HG02981 (cell line): ENCODE results near the gene CHRD.
A peak's percentile ranks its signal among the peaks of the same experiment; 100 is the strongest.
"Not testable (repeated sequence)": the region's sequence is repeated elsewhere in the genome, so short reads cannot be mapped to it uniquely, and the experiment has no call there.

Experiments
- ATAC-seq: cut with Tn5 transposase; IDR thresholded peaks from one replicate; pipeline ENCODE4 v1.9.1; 2021; ENCODE audit warnings: mild to moderate bottlenecking, moderate library complexity; ENCODE audit not compliant: unreplicated experiment

The CHRD gene

DNA sequence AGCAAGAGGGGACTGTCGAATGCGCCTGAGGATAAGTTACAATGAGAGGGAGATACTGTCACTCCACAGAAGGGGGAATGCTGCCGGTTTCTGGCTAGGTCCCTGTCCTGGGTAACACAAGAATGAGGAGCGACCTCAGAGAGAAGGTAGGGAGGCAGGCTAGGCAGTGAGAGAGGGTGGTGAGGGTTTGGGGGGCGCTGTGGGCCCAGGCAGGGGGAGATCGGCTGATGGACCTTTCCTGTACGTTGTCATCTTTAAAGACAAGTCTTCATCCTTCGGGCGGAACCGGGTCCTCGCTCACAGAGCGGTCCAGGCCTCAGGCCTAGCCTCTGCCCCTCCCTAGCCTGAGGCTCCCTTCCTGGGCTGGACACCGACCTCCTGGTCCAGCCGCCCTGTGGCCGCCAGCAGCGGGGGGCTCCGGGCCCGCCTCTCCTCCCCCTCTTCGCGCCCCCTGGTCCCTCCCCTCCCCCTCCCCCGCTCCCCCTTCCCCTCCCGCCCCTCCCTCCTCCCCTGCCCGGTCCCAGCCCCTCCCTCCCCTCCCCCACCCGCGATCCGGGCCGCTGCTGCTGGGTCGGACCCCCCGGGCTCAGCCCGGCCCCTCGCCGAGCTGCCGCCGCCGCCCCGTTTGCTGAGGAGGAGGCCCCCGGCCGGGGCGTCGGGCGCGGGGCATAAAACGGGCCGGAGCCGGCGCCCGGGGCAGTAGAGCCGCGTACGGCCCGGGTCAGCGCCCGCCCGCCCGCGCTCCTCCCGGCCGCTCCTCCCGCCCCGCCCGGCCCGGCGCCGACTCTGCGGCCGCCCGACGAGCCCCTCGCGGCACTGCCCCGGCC, at the start of gene CHRD:
CHRD (plus strand) TSS at position 697 of the 827 bp plus-strand sequence. CDS start 265 bp downstream, outside the sequence.
- no peak for ATAC-seq

DNA sequence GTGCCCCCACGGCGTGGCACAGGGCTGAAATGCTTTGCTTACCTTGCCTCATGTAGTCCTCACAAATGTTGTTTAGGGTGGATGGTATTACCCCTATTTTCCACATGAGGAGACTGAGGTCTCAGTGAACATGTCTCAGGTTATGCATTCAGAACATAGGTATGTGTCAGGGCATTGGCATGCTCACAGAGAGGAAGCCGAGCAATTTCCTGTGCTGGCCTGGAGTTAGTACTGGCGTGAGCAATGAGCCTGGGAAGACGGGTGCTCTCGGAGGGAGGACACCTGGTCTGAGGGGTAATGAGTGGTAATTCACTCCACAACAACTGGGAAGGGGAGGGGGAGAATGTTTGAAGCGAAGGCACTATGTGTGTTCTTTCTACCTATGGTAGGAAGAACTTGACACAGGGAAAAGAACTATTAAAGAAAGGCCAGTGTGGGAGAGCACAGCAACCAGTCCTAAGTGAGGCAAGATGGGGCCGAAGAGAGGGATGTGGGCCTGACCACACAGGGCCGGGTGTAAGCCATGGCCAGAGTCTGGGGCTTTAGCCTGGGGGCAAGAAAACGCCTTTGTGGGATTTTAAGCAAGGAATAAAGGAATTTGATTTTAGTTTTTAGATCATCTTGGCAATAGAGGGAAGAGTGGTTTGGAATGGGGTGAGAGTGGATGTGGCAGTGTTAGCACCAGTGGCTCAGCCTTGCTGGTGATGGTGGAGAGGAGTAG, 47.3 kb upstream of the CHRD start:
- no peak for ATAC-seq

DNA sequence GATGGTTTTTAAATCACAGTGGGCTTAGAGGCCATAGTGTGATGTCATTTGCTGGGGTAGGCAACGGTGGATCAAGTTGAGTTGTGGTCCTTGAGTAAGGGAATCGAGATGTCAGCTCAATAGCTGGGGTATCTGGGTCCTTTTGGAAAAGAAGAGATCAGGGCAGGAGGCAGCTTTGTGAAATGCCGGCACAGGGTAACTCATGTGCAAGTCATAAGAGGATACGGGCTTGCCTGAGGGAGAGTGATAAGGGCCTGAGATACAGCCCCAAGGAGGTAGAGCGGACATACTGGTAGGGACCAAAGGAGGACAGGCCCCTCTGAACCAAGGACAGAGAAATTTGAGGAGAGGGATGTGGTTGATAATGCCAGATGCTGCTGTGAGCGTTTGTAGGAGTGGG, 46.7 kb upstream of the CHRD start:
- no peak for ATAC-seq

DNA sequence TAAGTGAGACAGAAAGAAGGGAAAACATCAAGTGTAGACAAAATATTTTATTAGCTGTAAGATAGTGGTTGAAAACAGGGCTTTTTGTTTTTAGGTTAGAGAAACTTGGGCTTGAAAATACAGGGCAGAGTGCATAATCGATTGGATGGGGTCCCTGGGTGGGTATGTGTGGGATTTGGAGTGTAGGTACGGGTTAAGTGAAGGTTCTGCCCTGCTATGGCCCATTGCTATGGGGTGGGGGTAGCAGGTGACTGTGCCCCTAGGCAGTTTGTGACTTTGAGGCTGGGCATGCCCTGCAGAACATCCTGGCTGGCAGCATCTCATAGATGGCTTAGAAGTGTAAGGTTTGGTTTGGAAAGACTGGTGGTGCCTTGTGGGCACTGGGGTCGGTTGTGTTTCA, 46.2 kb upstream of the CHRD start:
- no peak for ATAC-seq

DNA sequence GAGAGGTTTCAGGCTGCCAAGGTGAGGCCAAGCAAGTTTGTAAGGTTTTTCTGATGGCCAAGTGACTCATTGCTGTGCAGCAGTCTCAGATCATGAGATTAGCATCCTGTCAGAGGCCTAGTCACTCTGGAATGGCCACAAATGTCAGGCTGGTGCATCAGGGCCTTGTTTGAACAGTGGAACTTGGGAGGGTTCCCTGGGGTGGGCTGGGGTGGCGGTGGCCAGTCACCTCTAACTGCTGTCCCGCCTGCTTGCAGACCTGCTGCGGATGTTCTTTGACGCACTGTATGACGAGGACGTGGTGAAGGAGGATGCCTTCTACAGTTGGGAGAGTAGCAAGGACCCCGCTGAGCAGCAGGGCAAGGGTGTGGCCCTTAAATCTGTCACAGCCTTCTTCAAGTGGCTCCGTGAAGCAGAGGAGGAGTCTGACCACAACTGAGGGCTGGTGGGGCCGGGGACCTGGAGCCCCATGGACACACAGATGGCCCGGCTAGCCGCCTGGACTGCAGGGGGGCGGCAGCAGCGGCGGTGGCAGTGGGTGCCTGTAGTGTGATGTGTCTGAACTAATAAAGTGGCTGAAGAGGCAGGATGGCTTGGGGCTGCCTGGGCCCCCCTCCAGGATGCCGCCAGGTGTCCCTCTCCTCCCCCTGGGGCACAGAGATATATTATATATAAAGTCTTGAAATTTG, 45.2 kb upstream of the CHRD start:
- ATAC-seq = no peak

DNA sequence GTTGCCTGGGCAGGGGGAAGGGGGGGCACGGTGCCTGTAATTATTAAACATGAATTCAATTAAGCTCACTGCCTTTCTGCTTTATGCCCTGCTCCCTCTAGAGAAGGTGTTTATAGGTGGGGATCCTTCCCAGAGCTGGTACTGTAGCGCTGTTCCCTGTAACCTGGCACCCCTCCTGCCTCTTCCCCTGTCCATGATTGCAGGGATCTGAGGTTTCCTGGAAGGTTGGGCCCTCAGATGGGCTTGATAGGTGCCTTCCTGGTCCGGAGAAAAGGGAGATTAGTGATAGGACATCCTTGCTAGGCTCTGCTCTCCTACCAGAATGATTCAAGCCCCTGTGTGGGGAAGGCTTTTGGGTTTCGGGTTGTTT, 44.6 kb upstream of the CHRD start:
- no peak for ATAC-seq

DNA sequence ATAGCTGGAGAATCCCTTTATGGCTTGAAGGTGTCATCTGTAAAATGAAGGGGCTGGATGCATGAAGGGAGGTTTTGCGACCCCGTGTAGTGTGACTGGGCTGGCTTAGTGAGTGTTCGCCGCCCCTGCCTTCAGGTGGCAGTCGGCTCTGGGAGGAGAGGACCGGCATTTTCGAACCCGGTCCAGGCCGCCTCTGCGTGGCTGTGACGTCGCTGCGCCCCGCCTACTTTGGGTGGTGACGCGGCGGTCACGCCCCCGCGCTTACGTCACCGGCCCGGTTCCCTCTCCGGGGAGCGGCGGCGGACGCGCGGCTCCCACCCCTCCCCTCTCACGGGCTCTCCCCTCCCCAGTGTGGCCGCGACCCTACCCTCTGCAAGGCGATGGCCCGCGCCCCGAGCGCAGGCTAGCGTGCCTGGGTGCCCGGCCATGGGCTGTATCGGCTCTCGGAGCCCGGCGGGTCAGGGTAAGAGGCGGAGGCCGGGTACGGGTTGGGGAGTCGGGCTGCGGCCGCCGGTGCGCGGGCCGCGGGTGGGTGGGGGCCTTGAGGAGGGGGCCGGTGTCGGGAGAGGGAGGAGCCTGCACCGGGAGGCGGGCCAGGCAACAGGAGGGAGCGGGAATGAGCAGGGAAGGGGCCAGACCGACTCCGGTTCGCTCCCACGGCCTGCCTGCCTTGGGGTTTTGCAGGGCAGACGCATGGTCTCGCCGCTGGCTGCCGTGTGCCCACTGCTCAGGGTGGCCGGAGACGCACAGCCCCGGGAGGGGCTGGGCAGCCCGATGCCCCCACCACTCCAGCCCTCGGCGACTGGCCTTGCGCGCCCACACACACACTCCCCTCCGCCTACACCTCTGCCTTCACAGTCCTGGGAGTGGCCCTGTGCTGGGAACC, 44.0 kb upstream of the CHRD start:
- ATAC-seq = peak; percentile 75

DNA sequence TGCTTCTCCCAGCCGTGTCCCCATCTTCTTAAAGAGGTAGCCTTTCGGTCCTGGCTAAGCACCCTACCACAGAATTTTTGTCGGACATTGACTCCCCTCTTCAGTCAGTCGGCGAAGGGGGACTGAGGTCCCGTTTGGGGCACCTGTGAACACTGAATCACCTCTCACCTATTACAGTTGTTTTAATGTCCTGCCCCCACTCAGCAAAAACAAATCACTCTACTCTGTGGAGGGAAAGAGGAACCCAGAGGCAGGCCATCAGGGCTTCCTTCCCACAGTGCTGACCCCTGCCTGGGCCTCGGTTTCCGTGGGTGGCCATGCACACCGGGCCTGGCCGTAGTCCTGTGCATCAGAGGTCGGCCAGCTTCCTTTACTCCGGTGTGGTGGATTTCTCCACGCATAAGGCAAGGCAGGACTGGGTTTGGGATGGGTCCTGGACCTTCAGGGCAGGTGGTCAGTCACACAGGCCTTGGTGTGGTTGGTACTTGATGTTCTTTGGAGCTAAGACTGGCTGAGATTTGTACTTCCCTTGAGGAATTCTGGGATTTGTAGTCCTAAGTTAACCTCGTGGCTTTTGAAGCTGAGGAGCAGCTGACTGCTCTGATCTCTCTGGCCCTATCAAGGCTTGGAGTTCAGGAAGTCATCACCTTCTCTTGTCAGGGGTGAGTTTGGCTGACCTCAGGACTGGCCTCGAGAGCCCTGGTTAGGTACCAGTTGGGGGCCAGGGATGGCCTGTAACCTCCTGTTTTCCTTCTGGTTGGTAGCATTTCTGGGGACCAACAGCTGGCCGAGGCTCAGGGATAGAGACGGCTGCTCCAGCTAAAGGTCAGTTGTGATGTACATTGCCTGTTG, 43.1 kb upstream of the CHRD start:
- ATAC-seq = no peak

DNA sequence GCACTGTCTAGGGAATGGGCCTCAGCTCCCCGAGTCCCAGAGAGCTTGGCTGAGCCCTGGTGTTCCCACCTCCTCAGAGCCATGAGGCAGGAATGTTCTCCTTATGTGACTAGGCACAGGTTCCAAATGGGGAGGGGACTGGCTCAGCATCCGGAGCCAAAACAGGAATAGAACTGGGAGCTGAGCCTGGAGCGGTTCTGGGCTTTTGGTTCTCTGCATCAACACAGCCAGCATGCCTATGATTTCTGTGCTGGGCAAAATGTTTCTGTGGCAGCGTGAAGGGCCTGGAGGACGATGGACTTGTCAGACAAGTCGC, 42.5 kb upstream of the CHRD start, which contains the start of gene FAM131A:
FAM131A (plus strand) TSS at position 202 of the 316 bp plus-strand sequence; CDS start at position 233, 31 bp downstream.
- ATAC-seq = no peak

DNA sequence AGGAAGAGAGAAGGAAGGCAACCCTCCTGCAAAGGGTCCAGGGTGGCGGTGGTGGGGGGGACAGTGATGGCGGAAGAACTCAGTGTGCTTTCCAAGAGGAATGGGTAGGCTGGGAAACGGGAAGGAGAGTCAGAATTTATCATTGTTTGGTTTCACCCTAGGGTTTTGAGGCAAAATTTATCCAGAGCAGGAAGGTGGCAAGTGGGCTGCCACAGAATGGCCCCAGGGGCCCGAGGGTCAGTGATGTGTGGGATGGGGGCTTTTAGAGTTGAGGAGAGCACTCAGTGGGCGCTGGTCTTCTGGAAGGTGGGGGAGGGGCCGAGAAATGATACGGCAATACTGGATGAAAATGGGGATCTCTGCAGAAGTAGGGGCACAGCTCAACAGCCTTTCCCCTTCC, 41.9 kb upstream of the CHRD start:
- no peak for ATAC-seq

DNA sequence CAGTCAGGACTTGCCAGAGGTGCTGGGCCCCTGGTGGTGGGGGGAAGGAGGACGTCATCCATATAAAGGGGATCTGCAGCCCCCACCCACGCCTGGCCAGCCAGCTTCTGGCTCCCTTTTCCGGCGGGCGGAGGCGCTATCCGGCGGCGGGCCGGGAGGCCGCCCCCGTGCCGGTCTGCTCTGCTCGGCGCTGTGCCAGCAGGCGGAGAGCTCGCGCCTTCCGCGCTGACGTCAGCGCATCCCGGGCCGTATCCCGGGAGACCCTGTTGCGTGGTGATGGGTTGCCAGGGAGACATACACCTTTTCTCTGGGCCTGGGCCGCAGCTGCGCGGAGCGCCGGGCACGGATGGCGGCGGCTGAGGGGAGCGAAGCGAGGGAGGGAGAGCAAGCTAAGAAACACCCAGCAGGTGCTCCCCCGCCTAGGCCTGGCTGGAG, 41.3 kb upstream of the CHRD start:
- no peak for ATAC-seq

DNA sequence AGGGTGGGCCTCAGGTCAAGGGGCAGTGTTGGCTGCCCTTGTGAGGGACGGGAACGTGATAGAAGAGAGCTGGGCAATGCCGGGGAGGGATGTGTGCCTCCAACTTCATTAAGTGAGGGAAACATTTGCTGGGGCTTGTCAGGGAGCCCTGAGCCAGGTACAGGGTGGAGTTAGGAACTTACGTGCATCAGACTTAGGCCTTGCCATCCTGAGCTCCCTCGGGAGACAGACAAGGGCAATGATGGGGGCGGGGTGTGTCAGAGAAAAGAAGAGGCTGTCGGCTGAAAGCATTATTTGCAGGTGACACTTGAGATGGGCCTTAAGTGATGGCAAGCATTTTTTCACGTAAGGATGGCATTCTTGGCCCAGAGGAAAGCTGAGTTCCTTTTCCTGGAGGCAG, 40.9 kb upstream of the CHRD start:
- no peak for ATAC-seq

DNA sequence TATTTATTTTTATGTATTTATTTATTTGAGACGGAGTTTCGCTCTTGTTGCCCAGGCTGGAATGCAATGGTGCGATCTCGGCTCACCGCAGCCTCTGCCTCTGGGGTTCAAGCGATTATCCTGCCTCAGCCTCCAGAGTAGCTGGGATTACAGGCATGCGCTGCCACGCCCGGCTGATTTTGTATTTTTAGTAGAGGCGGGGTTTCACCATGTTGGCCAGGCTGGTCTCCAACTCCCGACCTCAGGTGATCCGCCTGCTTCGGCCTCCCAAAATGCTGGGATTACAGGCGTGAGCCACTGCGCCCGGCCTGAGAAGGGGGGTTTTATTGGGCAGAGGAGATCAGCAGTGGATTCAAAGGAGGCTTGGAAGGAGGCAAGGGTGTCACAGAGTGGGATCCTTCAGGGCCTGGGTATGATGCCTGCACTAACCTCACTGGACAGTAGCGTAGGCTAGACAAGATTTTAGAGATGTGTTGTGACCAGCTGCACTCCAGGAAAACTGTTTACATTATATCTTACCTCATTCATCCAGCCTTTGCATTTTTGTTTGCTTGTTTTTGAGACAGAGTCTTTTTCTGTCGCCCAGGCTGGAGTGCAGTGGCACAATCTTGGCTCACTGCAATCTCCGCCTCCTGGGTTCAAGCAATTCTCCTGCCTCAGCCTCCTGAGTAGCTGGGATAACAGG, 40.3 kb upstream of the CHRD start:
- not testable (repeated sequence) for ATAC-seq

DNA sequence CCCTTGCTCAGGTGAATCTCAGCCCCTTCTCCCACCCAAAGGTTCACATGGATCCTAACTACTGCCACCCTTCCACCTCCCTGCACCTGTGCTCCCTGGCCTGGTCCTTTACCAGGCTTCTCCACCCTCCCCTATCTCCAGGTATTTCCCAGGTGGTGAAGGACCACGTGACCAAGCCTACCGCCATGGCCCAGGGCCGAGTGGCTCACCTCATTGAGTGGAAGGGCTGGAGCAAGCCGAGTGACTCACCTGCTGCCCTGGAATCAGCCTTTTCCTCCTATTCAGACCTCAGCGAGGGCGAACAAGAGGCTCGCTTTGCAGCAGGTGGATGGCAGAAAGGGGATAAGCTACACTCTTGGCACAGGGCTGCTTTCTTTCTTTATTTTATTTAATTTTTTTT, 37.9 kb upstream of the CHRD start:
- no peak for ATAC-seq

DNA sequence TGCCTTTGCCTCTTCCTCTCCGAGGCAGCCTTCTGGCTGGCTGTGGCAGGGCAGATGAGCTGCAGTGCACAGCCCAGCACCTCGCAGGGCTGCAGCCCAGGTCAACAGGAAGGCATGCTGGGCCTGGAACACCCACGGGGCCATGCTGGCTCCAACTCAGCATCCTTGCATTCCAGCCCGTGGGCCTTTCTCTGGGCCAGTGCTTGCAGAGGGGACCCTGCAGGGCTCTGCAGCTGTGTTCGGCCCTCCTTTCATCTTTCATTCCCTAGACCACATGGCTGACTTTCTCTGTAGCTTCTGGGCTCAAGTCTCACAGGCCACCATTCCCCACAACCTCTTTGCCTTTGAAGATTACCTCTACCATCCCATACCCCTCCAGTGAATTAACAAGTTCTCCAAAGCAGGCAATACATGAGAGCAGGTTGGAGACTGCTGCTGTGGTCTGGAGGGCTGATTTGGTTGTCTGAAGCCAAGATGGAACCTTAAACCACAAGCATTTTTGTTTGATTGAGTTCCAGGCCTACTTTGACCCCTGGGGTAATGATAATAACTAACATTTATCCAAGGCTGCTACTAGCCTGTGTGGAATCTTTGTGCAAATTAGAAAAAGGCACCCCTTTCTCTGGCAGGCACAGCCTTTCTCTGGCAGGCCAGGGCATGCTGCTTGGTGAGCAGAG, 36.5 kb upstream of the CHRD start:
- ATAC-seq = no peak

DNA sequence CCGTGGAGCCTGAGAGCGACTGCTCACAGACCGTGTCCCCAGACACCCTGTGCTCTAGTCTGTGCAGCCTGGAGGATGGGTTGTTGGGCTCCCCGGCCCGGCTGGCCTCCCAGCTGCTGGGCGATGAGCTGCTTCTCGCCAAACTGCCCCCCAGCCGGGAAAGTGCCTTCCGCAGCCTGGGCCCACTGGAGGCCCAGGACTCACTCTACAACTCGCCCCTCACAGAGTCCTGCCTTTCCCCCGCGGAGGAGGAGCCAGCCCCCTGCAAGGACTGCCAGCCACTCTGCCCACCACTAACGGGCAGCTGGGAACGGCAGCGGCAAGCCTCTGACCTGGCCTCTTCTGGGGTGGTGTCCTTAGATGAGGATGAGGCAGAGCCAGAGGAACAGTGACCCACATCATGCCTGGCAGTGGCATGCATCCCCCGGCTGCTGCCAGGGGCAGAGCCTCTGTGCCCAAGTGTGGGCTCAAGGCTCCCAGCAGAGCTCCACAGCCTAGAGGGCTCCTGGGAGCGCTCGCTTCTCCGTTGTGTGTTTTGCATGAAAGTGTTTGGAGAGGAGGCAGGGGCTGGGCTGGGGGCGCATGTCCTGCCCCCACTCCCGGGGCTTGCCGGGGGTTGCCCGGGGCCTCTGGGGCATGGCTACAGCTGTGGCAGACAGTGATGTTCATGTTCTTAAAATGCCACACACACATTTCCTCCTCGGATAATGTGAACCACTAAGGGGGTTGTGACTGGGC, 35.1 kb upstream of the CHRD start:
- ATAC-seq = no peak

DNA sequence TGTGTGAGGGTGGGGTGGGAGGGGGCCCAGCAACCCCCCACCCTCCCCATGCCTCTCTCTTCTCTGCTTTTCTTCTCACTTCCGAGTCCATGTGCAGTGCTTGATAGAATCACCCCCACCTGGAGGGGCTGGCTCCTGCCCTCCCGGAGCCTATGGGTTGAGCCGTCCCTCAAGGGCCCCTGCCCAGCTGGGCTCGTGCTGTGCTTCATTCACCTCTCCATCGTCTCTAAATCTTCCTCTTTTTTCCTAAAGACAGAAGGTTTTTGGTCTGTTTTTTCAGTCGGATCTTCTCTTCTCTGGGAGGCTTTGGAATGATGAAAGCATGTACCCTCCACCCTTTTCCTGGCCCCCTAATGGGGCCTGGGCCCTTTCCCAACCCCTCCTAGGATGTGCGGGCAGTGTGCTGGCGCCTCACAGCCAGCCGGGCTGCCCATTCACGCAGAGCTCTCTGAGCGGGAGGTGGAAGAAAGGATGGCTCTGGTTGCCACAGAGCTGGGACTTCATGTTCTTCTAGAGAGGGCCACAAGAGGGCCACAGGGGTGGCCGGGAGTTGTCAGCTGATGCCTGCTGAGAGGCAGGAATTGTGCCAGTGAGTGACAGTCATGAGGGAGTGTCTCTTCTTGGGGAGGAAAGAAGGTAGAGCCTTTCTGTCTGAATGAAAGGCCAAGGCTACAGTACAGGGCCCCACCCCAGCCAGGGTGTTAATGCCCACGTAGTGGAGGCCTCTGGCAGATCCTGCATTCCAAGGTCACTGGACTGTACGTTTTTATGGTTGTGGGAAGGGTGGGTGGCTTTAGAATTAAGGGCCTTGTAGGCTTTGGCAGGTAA, 34.3 kb upstream of the CHRD start:
- no peak for ATAC-seq
